Measurements from ENCODE around the gene ADISSP.

GRCh38 chr20:3729378-3729777 lies 38.2 kb downstream of the ADISSP start:
- TF ChIP-seq, protein P1, sequence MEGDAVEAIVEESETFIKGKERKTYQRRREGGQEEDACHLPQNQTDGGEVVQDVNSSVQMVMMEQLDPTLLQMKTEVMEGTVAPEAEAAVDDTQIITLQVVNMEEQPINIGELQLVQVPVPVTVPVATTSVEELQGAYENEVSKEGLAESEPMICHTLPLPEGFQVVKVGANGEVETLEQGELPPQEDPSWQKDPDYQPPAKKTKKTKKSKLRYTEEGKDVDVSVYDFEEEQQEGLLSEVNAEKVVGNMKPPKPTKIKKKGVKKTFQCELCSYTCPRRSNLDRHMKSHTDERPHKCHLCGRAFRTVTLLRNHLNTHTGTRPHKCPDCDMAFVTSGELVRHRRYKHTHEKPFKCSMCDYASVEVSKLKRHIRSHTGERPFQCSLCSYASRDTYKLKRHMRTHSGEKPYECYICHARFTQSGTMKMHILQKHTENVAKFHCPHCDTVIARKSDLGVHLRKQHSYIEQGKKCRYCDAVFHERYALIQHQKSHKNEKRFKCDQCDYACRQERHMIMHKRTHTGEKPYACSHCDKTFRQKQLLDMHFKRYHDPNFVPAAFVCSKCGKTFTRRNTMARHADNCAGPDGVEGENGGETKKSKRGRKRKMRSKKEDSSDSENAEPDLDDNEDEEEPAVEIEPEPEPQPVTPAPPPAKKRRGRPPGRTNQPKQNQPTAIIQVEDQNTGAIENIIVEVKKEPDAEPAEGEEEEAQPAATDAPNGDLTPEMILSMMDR (IDR thresholded peaks at IDR 0.05; ENCODE audit: low read length): no peak
- TF ChIP-seq EZH2 (IDR thresholded peaks at IDR 0.05; ENCODE audit: borderline replicate concordance, low read length): no peak

All from OCI-LY1 (cell line).